Neural crest cell (in vitro differentiated cells): ENCODE data around the gene PALD1. TPM values are rescaled to one million over a fixed set of nuclear protein-coding genes. Genes with fewer than 3 reads are reported as not detected.

ENCODE experiments used
- DNase-seq: peaks from one replicate; pipeline ENCODE4 v3.0.0; 2021; ENCODE audit warnings: low read depth, mixed read lengths, low spot score
- H3K27ac Mint-ChIP-seq: one replicate; pipeline ENCODE4 v1.8.0; 2021; ENCODE audit warnings: mild to moderate bottlenecking, mixed read lengths; ENCODE audit not compliant: unreplicated experiment
- H3K27me3 Mint-ChIP-seq: 2 replicates; pipeline ENCODE4 v1.8.0; 2021; ENCODE audit warnings: low read depth, mild to moderate bottlenecking, mixed read lengths
- H3K36me3 Mint-ChIP-seq: 2 replicates; pipeline ENCODE4 v1.8.0; 2021; ENCODE audit warnings: low read depth, mild to moderate bottlenecking, mixed read lengths
- H3K4me1 Mint-ChIP-seq: 2 replicates; pipeline ENCODE4 v1.8.0; 2021; ENCODE audit warnings: mixed read lengths
- H3K4me3 Mint-ChIP-seq: one replicate; pipeline ENCODE4 v1.8.0; 2021; ENCODE audit warnings: mild to moderate bottlenecking, mixed read lengths
- H3K9me3 Mint-ChIP-seq: 2 replicates; pipeline ENCODE4 v1.8.0; 2021; ENCODE audit warnings: mixed read lengths
- total RNA-seq: library from RNA; stranded (reverse); gene quantifications from 2 replicates; pipeline ENCODE4 v1.2.1, GENCODE V29; 2021
- TF ChIP-seq, protein P1 (sequence below): fragments of 200-600 bp; sonication (generic); conservative IDR thresholded peaks from 2 replicates; pipeline ENCODE4 v1.5.0; 2021; ENCODE audit warnings: antibody characterized with exemption, mild to moderate bottlenecking

Gene PALD1
- total RNA-seq, 1 donor from 2014 or later = 14.3 TPM

DNA sequence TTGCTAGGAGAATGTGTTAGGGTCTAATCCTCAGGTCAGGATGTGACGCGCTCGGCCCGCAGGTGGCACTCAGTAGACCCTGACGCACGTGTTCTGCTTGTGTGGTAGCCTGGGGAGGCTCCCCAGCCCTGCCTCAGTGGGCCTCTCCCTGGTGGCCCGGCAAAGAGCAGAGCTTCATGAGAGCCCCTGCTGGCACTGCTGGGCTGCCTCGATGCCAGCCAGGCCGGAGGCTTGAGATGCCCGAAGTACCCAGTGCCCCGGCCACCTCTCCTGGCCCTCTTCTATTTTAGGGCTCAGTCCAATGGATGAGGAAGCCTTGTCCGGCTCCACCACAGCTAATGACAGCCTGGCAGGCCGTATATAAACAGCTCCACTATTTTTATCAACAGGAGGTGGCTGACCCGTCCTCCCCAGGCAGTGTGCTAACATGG is 82.0 kb downstream of the PALD1 start:
- H3K27me3 Mint-ChIP-seq = no peaks in the 10 kb centered on the region
- no peaks in the 10 kb centered on the region for H3K36me3 Mint-ChIP-seq
- no peak overlapping the region for H3K27ac Mint-ChIP-seq
- DNase-seq = no peak
- H3K9me3 Mint-ChIP-seq = no peaks in the 10 kb centered on the region
- H3K4me3 Mint-ChIP-seq = no peak overlapping the region
- peaks cover 15% of the 10 kb centered on the region for H3K4me1 Mint-ChIP-seq
- TF ChIP-seq, protein P1, sequence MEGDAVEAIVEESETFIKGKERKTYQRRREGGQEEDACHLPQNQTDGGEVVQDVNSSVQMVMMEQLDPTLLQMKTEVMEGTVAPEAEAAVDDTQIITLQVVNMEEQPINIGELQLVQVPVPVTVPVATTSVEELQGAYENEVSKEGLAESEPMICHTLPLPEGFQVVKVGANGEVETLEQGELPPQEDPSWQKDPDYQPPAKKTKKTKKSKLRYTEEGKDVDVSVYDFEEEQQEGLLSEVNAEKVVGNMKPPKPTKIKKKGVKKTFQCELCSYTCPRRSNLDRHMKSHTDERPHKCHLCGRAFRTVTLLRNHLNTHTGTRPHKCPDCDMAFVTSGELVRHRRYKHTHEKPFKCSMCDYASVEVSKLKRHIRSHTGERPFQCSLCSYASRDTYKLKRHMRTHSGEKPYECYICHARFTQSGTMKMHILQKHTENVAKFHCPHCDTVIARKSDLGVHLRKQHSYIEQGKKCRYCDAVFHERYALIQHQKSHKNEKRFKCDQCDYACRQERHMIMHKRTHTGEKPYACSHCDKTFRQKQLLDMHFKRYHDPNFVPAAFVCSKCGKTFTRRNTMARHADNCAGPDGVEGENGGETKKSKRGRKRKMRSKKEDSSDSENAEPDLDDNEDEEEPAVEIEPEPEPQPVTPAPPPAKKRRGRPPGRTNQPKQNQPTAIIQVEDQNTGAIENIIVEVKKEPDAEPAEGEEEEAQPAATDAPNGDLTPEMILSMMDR = no peak

DNA sequence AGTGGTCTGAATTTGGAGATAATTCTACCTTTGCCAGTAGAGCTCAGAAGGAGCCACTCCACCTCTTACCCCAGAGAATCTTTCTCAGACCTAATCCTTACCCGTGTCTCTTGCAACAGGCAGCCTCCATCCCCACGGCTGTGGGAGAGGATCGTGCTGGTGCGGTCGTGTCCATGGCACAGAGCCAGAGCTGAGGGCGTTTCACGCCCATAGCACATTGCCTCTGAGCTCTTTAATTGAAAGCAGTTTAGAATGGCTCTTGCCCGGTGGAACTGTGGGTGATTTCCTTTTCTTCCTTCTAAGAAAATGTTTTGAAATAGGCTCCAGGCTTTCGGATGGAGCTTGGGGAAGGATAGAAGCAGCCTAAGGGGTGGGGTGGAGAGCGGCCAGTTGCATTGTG is 82.5 kb downstream of the PALD1 start:
- TF ChIP-seq, protein P1 = no peak
- DNase-seq = no peak
- H3K9me3 Mint-ChIP-seq = no peaks in the 10 kb centered on the region
- no peaks in the 10 kb centered on the region for H3K27me3 Mint-ChIP-seq
- H3K36me3 Mint-ChIP-seq = no peaks in the 10 kb centered on the region
- H3K4me3 Mint-ChIP-seq = no peak overlapping the region
- no peak overlapping the region for H3K27ac Mint-ChIP-seq
- H3K4me1 Mint-ChIP-seq = peaks cover 15% of the 10 kb centered on the region

DNA sequence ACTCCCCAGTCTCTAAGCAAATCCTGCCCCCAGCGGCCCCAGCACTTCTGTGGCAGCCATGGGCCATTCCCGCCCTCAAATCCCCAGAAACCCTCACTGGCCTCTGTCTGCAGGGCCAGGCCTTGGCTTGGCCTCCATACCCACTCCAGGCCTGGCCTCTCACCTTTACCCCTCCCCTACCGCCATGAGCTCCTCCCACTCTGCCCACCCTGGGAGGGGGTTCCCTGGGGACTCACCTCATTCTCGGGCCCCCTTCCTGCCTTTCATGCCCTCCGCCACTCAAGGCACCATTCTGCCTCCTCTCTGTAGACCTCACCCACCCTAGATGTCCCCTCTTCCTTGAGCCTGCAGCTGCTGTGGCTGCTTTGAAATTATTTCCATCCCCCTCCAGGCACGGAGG is 83.0 kb downstream of the PALD1 start:
- Mint-ChIP-seq H3K4me3 (no peak overlapping the region), H3K4me1 (peaks cover 15% of the 10 kb centered on the region), H3K27me3 (no peaks in the 10 kb centered on the region), H3K27ac (no peak overlapping the region), H3K9me3 (no peaks in the 10 kb centered on the region), H3K36me3 (no peaks in the 10 kb centered on the region)
- no peak for DNase-seq
- TF ChIP-seq, protein P1 = no peak

DNA sequence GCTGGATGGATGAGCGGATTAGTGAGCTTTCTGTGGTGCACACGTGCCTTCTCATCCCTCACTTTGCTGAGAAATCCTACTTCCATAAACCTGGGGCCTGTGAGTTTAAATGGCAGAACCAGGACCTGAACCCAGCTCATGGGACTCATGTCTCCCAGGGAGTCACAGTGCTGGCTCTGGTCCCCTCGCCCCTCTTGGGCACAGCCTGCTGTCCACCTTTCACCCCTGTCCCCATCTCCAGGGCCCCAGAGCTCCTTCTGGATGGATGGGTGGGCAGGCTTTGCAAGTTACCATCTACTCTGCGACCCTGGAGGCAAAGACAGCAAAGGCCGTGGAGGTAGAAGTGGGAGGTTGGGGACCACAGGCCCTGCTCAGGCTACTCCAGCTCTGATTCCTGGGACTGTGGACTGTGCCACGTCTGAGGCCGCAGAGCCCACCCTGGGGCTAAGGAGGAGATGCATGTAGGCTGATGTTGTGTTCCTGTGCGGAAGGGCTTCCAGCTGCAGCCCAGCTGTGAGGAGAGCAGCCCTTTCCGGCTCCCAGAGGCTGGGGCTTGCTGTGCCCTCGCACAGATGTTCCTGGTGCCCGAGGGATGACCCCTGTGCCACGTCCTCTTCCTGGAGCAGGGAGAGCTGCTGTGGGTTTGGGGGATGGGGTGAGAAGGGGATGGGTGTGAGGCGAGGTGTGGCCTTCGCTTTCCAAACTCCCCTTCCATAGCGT is 83.6 kb downstream of the PALD1 start:
- H3K27ac Mint-ChIP-seq = no peak overlapping the region
- no peaks in the 10 kb centered on the region for H3K27me3 Mint-ChIP-seq
- H3K4me1 Mint-ChIP-seq = peaks cover 15% of the 10 kb centered on the region
- no peak overlapping the region for H3K4me3 Mint-ChIP-seq
- no peaks in the 10 kb centered on the region for H3K9me3 Mint-ChIP-seq
- no peaks in the 10 kb centered on the region for H3K36me3 Mint-ChIP-seq
- TF ChIP-seq, protein P1 = no peak
- DNase-seq = no peak

DNA sequence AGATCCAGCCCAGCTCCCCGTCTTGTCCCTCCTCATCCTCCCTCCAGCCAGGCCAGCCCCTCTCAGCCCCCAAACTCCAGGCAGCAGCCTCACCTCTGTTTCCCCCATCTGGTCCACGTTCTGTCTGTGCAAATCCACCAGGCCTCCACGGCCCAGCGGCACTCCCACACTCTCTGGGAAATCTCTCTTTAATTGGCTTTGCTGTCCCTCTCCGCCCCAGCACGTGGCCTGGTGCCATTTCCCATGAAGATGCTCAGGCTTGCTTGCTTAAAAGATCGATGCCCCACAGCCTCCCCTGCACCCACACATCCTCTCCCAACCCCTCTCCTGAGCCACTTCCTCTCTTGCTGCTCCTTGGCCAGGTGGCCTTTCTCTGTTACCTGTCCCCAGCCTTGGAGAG is 84.7 kb downstream of the PALD1 start:
- Mint-ChIP-seq H3K4me1 (peaks cover 12% of the 10 kb centered on the region), H3K27me3 (no peaks in the 10 kb centered on the region), H3K4me3 (no peak overlapping the region), H3K27ac (no peak overlapping the region), H3K9me3 (no peaks in the 10 kb centered on the region), H3K36me3 (no peaks in the 10 kb centered on the region)
- DNase-seq = no peak
- TF ChIP-seq, protein P1 = no peak
